Upper lobe of left lung (tissue), 6 donors: ENCODE data around the gene SETMAR. TPM values are rescaled to one million over a fixed set of nuclear protein-coding genes. Genes with fewer than 3 reads are reported as not detected.
A peak's percentile ranks its signal among the peaks of the same experiment; 100 is the strongest.

Source experiments
- ATAC-seq, 2 donors: fragments of 200-7000 bp; cut with Tn5 transposase; one replicate each; pipeline ENCODE4 v1.9.1; 2022; ENCODE audit warnings: mild to moderate bottlenecking in 2 of 2, moderate library complexity in 2 of 2; ENCODE audit not compliant: low FRiP score in 2 of 2
- DNase-seq, 2 donors: peaks; one replicate each; pipeline ENCODE4 v3.0.0-alpha.2; 2019 to 2020
- H3K27ac ChIP-seq, 4 donors: fragments of 200-600 bp; sonication (generic); one replicate each; pipeline ENCODE4 v1.5.1; 2016 to 2019
- H3K27me3 ChIP-seq, 4 donors: fragments of 200-600 bp; sonication (generic); one replicate each; pipeline ENCODE4 v1.5.1; 2017 to 2019
- H3K36me3 ChIP-seq, 4 donors: fragments of 200-600 bp; sonication (generic); one replicate each; pipeline ENCODE4 v1.5.1; 2016 to 2019
- H3K4me1 ChIP-seq, 4 donors: fragments of 200-600 bp; sonication (generic); one replicate each; pipeline ENCODE4 v1.5.1; 2018 to 2019
- H3K4me3 ChIP-seq, 4 donors: fragments of 200-600 bp; sonication (generic); one replicate each; pipeline ENCODE4 v1.5.1; 2017 to 2019; ENCODE audit warnings: mild to moderate bottlenecking in 2 of 4, moderate library complexity in 1 of 4
- H3K9me3 ChIP-seq, 4 donors: fragments of 200-600 bp; sonication (generic); one replicate each; pipeline ENCODE4 v1.5.1; 2018 to 2019
- CTCF ChIP-seq, 6 experiments: fragments of 450-650 bp in 4 of 6; fragments of 200-600 bp in 2 of 6; sonication (generic) in 2 of 6; IDR thresholded peaks; one replicate each; pipeline ENCODE4 v1.5.1; 2016 to 2019; ENCODE audit warnings: antibody characterized with exemption in 6 of 6
- EP300 ChIP-seq, 4 donors: sonication (generic); formaldehyde crosslinking; IDR thresholded peaks; one replicate each; pipeline ENCODE4 v1.5.1; 2017; ENCODE audit warnings: antibody characterized with exemption in 4 of 4, control low read depth in 2 of 4
- POLR2A ChIP-seq, 4 donors: fragments of 450-650 bp; IDR thresholded peaks; one replicate each; pipeline ENCODE4 v1.5.1; 2016 to 2017; ENCODE audit warnings: antibody characterized with exemption in 4 of 4, mild to moderate bottlenecking in 2 of 4
- POLR2AphosphoS5 ChIP-seq, 2 donors: sonication (generic); formaldehyde crosslinking; IDR thresholded peaks; one replicate each; pipeline ENCODE4 v1.5.1; 2017; ENCODE audit warnings: antibody characterized with exemption in 2 of 2
- WGBS, 2 donors: methylation state at CpG; one replicate each; pipeline ENCODE4 v1.1.5; 2017 to 2018; 5-methylcytosine and 5-hydroxymethylcytosine counted together
- total RNA-seq, 6 donors: library from RNA; depleted of rRNA in 4 of 6; stranded (reverse); fragments of >200 nt in 4 of 6; gene quantifications; one replicate each; pipeline versions ENCODE4 v1.1.0 to v1.2.1, GENCODE V29; 2016 to 2021
- donor health status: DM: no; HTN: no; CAD: no; lungs with moderate emphysema.
- donor health status: DM: no; HTN: yes; CAD: no; lungs with severe emphysema.

The SETMAR gene
- total RNA-seq, 6 donors from 2014 or later: 9.7 to 57.6 (median 11.4) TPM

GRCh38 chr3:4271834-4272233 is 31.3 kb upstream of the SETMAR start:
- peak in 1 of 2 donors; percentile 80 for ATAC-seq
- no peak for DNase-seq
- H3K9me3 ChIP-seq: no peaks in the 10 kb centered on the region
- no peaks in the 10 kb centered on the region for H3K4me1 ChIP-seq
- no peak overlapping the region for H3K4me3 ChIP-seq
- 15 to 17% methylated on average over 4 of the region's 4 CpGs for WGBS, 2 donors
- no peak overlapping the region for H3K27ac ChIP-seq
- peak in 4 of 6 experiments; percentile 27 to 40 (median 32) for TF ChIP-seq CTCF (IDR thresholded peaks at IDR 0.05)
- TF ChIP-seq EP300 (IDR thresholded peaks at IDR 0.05): no peak
- H3K27me3 ChIP-seq: no peaks in the 10 kb centered on the region
- no peaks in the 10 kb centered on the region for H3K36me3 ChIP-seq

GRCh38 chr3:4279516-4280105 is 23.6 kb upstream of the SETMAR start:
- Histone ChIP-seq H3K9me3 (no peaks in the 10 kb centered on the region), H3K27ac (no peak overlapping the region), H3K36me3 (no peaks in the 10 kb centered on the region), H3K27me3 (no peaks in the 10 kb centered on the region), H3K4me3 (no peak overlapping the region), H3K4me1 (no peaks in the 10 kb centered on the region)
- 96 to 98% methylated on average over 2 of the region's 2 CpGs for WGBS, 2 donors
- TF ChIP-seq POLR2AphosphoS5 (IDR thresholded peaks at IDR 0.05) (no peak), CTCF (IDR thresholded peaks at IDR 0.05) (no peak), POLR2A (IDR thresholded peaks at IDR 0.05) (no peak), EP300 (IDR thresholded peaks at IDR 0.05) (no peak)
- no peak for ATAC-seq
- no peak for DNase-seq

GRCh38 chr3:4281991-4282390 is 21.2 kb upstream of the SETMAR start:
- Histone ChIP-seq H3K27me3 (no peaks in the 10 kb centered on the region), H3K27ac (no peak overlapping the region), H3K36me3 (no peaks in the 10 kb centered on the region), H3K4me3 (no peak overlapping the region), H3K9me3 (no peaks in the 10 kb centered on the region), H3K4me1 (no peaks in the 10 kb centered on the region)
- TF ChIP-seq POLR2A (IDR thresholded peaks at IDR 0.05): no peak
- no peak for ATAC-seq
- 48 to 49% methylated on average over 2 of the region's 2 CpGs for WGBS, 2 donors
- DNase-seq: no peak

GRCh38 chr3:4284865-4285264 is 18.3 kb upstream of the SETMAR start:
- no peak for TF ChIP-seq POLR2A (IDR thresholded peaks at IDR 0.05)
- no peak for TF ChIP-seq EP300 (IDR thresholded peaks at IDR 0.05)
- TF ChIP-seq POLR2AphosphoS5 (IDR thresholded peaks at IDR 0.05): no peak
- TF ChIP-seq CTCF (IDR thresholded peaks at IDR 0.05): no peak
- DNase-seq (no peak), ATAC-seq (no peak)
- WGBS, 2 donors: 66 to 67% methylated on average over 4 of the region's 4 CpGs
- H3K4me3 ChIP-seq: no peak overlapping the region
- no peak overlapping the region for H3K27ac ChIP-seq
- H3K27me3 ChIP-seq: no peaks in the 10 kb centered on the region
- no peaks in the 10 kb centered on the region for H3K9me3 ChIP-seq
- no peaks in the 10 kb centered on the region for H3K4me1 ChIP-seq
- no peaks in the 10 kb centered on the region for H3K36me3 ChIP-seq

- no peaks in the 10 kb centered on the region for H3K4me1 ChIP-seq
- DNase-seq (no peak), ATAC-seq (no peak)
- no peaks in the 10 kb centered on the region for H3K9me3 ChIP-seq
- H3K27me3 ChIP-seq: no peaks in the 10 kb centered on the region
- no peak overlapping the region for H3K4me3 ChIP-seq
- no peaks in the 10 kb centered on the region for H3K36me3 ChIP-seq
- H3K27ac ChIP-seq: no peak overlapping the region
- TF ChIP-seq EP300 (IDR thresholded peaks at IDR 0.05) (no peak), POLR2AphosphoS5 (IDR thresholded peaks at IDR 0.05) (no peak), CTCF (IDR thresholded peaks at IDR 0.05) (no peak), POLR2A (IDR thresholded peaks at IDR 0.05) (no peak)
- WGBS, 2 donors: 69 to 72% methylated on average over 4 of the region's 4 CpGs
These were observed 14.1 kb upstream of the SETMAR start for GRCh38 chr3:4289044-4289443.
